OCI-LY7 (cell line): ENCODE data around the gene CCDC187.

Experiments
- CTCF ChIP-seq: fragments of 200-600 bp; sonication (generic); conservative IDR thresholded peaks from 2 replicates; pipeline ENCODE4 v1.5.1; 2014; ENCODE audit warnings: mild to moderate bottlenecking, antibody characterized with exemption, low read length, moderate library complexity, mixed read lengths
- EZH2phosphoT487 ChIP-seq: fragments of 200-600 bp; sonication (generic); IDR thresholded peaks from 2 replicates; pipeline ENCODE4 v1.6.1; 2018; ENCODE audit warnings: low read depth, borderline replicate concordance, mild to moderate bottlenecking, mixed run types, antibody characterized with exemption, low read length, moderate library complexity, mixed read lengths

- TF ChIP-seq CTCF, result no peak
- TF ChIP-seq EZH2phosphoT487, result no peak
These were observed 39.9 kb downstream of the CCDC187 start for GRCh38 chr9:136264031-136264430.
